Measurements from ENCODE around the gene TOGARAM2.
A peak's percentile ranks its signal among the peaks of the same experiment; 100 is the strongest.

The TOGARAM2 gene

DNA sequence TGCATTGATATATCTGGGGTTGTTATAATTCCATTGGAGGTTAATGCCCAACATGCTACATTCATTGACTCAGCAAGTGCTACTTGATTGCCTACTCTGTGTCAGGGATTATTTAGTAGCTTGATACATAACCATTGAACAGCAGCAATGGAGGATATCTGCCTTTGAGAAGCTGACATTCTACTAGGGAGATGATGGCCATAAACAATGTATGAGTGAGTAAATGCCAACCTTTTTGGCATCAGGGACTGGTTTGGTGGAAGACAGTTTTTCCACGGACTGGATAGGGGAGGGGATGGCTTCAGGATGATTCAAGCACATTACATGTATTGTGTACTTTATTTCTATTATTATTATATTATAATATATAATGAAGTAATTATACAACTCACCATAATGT, 31.9 kb upstream of the TOGARAM2 start:
- TF ChIP-seq CTCF (IDR thresholded peaks at IDR 0.05), result no peak
- no peaks in the 10 kb centered on the region for H3K27me3 ChIP-seq
- peaks cover 26 to 29% of the 10 kb centered on the region in 2 experiments for H3K4me1 ChIP-seq (ENCODE audit: control insufficient read depth in 1 of 2, insufficient read depth in 1 of 2, low read depth in 1 of 2, low read length in 1 of 2)
- no peaks in the 10 kb centered on the region for H3K9me3 ChIP-seq
- H3K36me3 ChIP-seq, result peaks cover 17% of the 10 kb centered on the region
- no peak overlapping the region for H3K27ac ChIP-seq
- no peak overlapping the region for H3K4me3 ChIP-seq (ENCODE audit: low read depth in 1 of 2, low read length in 1 of 2)

GRCh38 chr2:28949617-28950305, 31.3 kb upstream of the TOGARAM2 start:
- peaks cover 26 to 29% of the 10 kb centered on the region in 2 experiments for H3K4me1 ChIP-seq (ENCODE audit: control insufficient read depth in 1 of 2, insufficient read depth in 1 of 2, low read depth in 1 of 2, low read length in 1 of 2)
- peaks cover 14% of the 10 kb centered on the region for H3K36me3 ChIP-seq
- no peak for TF ChIP-seq CTCF (IDR thresholded peaks at IDR 0.05)
- H3K27me3 ChIP-seq, result no peaks in the 10 kb centered on the region
- no peak overlapping the region for H3K4me3 ChIP-seq (ENCODE audit: low read depth in 1 of 2, low read length in 1 of 2)
- H3K9me3 ChIP-seq, result no peaks in the 10 kb centered on the region
- no peak overlapping the region for H3K27ac ChIP-seq

- H3K9me3 ChIP-seq, result no peaks in the 10 kb centered on the region
- H3K4me3 ChIP-seq (ENCODE audit: low read depth in 1 of 2, low read length in 1 of 2), result no peak overlapping the region
- H3K27ac ChIP-seq, result peak overlapping the region; percentile 75
- H3K36me3 ChIP-seq, result peaks cover 7% of the 10 kb centered on the region
- no peaks in the 10 kb centered on the region for H3K27me3 ChIP-seq
- no peak for TF ChIP-seq CTCF (IDR thresholded peaks at IDR 0.05)
- peaks cover 26 to 29% of the 10 kb centered on the region in 2 experiments for H3K4me1 ChIP-seq (ENCODE audit: control insufficient read depth in 1 of 2, insufficient read depth in 1 of 2, low read depth in 1 of 2, low read length in 1 of 2)
Measured at GRCh38 chr2:28950941-28951630, 30.0 kb upstream of the TOGARAM2 start.

DNA sequence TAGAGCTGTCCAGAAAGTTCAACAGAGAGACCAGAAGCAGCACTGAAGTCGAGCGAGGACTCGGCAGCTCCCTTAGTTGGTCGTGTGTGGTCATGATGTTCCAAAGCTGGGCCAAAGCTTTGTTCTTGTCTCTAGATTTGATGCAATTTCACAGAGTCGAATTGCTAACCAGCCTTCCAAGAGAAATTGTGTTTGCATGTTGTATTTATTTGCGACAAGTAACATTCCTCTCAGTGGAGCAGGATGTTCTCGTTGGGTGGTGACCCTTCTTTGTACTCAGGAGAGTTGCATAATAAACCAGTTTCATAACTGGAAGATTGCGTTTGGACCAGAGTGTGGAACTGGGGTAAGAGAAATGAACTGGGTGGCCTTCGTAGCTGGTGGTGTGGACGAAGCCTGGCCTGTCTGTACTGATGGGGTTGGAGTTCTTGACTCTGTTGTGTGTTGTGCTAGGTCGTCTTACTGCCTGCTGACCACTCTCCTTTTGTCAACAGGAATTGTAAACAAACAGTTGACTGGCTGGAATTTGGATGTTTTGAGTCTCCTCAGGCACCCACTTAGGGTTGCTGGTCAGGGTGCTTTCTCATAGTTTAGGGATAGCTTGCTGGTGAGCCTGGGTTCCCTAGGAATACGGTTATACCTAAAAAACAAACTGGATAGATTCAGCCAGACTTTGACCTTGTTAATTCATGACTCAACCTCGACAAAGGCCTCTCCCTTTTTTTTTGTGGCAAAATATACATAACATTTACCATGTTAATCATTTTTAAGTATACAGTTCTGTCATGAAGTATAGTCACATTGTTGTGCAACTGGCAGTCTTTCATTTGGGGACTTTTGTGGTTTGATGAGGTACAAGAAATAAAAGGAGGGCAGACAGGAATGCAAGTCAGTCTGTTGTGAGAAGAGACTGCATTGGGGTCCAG, 28.9 kb upstream of the TOGARAM2 start:
- H3K9me3 ChIP-seq, result no peaks in the 10 kb centered on the region
- H3K4me3 ChIP-seq (ENCODE audit: low read depth in 1 of 2, low read length in 1 of 2), result peak overlapping the region; percentile 25 to 44
- H3K27ac ChIP-seq, result peak overlapping the region; percentile 75
- TF ChIP-seq CTCF (IDR thresholded peaks at IDR 0.05), result no peak
- peaks cover 26 to 36% of the 10 kb centered on the region in 2 experiments for H3K4me1 ChIP-seq (ENCODE audit: control insufficient read depth in 1 of 2, insufficient read depth in 1 of 2, low read depth in 1 of 2, low read length in 1 of 2)
- H3K36me3 ChIP-seq, result no peaks in the 10 kb centered on the region
- H3K27me3 ChIP-seq, result no peaks in the 10 kb centered on the region

DNA sequence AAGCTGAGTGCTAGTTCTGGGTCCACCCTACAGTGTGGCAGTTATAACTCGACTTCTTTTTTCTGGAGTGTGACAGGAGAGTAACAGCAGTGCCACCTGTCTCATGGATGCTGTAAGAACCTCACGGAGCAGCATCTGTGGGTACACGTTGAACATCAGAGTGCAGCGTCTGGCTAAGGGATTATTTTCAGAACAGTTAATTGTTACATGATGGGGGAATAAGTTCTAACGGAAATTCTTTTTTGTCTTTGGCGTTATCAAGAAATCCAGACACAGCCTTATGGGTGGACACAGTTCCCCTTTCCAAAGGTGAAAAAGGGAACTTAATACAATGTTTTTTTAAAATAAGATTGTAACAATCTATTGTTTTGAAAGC, 28.3 kb upstream of the TOGARAM2 start:
- H3K27me3 ChIP-seq, result no peaks in the 10 kb centered on the region
- peak overlapping the region; percentile 75 for H3K27ac ChIP-seq
- no peaks in the 10 kb centered on the region for H3K36me3 ChIP-seq
- peak; percentile 10 for TF ChIP-seq CTCF (IDR thresholded peaks at IDR 0.05)
- H3K9me3 ChIP-seq, result no peaks in the 10 kb centered on the region
- peaks cover 26 to 36% of the 10 kb centered on the region in 2 experiments for H3K4me1 ChIP-seq (ENCODE audit: control insufficient read depth in 1 of 2, insufficient read depth in 1 of 2, low read depth in 1 of 2, low read length in 1 of 2)
- H3K4me3 ChIP-seq (ENCODE audit: low read depth in 1 of 2, low read length in 1 of 2), result peak overlapping the region; percentile 25 to 44
